ENCODE measurements around the gene MAP3K8. TPM values are rescaled to one million over a fixed set of nuclear protein-coding genes. Genes with fewer than 3 reads are reported as not detected.
"Not testable (repeated sequence)": the region's sequence is repeated elsewhere in the genome, so short reads cannot be mapped to it uniquely, and the experiment has no call there.

MAP3K8 gene
- total RNA-seq, 1 donor from 2014 or later = 42.8 TPM

DNA sequence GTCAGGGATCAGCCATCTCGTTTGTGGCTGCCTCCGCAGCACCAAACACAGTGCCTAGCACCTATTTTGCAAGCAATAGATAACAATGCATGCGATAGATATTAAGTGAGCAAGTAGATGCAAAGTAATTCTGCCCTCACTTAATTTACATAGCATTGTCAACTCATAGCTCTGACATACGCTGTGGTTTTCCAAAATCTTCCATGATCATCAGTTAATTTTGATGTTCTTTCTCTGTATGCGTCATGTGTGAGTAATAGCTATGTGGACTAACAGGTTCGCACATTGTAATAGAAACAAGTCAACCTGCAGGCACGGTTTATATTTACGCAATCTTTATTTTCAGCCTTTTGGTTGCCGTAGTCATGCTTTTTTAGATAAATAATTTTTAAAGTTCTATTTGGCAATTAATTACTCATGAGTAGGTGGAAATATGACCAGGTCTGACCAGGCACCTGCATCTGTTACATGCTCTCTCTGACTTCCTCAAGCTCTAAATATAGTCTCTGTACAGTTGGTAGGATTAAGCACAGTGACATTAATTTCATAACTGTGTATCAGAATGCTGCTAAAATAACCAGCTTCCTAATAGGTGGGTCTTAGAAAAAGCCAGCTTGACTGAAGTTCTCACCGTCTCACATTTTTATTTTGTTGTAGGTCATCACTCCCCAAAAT lies 13.3 kb downstream of the MAP3K8 start:
- no peak for DNase-seq (ENCODE audit: low spot score)

GRCh38 chr10:30448092-30448491 lies 14.1 kb downstream of the MAP3K8 start:
- no peak for DNase-seq (ENCODE audit: low spot score)

DNA sequence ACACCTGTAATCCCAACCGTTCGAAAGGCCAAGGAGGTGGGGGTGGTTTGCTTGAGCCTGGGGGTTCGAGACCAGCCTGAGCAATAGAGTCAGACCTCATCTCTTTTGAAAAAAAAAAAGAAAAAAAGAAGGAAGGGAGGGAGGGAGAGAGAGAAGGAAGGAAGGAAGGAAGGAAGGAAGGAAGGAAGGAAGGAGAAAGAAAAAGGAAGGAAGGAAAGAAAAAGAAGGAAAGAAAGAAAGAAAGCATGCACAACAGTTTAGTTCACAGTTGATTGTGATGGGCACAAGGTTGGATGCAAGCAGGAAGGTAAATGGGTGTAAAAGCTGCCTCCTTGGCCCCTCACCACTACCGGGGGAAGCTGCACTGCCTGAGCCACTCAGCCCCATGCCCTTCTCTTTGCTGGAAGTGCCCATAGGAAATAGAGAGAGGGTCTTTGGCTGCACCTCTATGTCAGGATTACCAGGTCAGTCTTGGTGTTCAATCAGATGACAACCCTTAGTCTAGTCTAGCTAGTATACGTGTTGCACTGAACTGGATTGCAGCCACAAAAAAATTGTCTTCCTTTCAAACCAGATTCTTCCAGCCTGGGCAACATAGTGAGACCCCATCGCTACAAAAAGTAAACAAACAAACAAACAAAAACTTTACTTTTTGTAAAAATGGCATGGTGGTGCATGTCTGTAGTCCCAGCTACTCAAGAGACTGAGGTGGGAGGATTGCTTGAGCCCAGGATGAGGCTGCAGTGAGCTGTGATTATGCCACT lies 20.0 kb downstream of the MAP3K8 start:
- no peak for DNase-seq (ENCODE audit: low spot score)

GRCh38 chr10:30454744-30455510 lies 20.9 kb downstream of the MAP3K8 start:
- no peak for DNase-seq (ENCODE audit: low spot score)

- no peak for DNase-seq (ENCODE audit: low spot score)
Observed at GRCh38 chr10:30455816-30456215, 21.8 kb downstream of the MAP3K8 start.

DNA sequence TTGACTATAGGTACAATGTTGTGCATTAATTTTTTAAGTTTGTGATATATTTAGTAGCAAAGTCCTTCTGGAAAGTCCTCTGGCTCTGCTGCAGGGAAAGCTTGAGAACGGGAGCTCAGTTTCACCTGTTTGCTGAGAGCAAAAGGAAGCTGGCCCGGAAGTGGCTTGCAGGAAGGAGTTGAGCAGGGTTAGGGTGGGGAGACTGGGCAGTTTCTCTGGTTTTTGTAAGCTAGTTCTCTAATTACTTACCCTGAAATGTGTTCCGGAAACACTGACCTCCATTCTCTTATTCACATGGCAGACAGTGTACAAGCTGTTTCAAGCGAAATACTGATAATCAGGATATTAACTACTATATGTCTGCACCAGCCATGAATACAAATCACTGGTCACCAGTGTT lies 22.3 kb downstream of the MAP3K8 start:
- no peak for DNase-seq (ENCODE audit: low spot score)

DNA sequence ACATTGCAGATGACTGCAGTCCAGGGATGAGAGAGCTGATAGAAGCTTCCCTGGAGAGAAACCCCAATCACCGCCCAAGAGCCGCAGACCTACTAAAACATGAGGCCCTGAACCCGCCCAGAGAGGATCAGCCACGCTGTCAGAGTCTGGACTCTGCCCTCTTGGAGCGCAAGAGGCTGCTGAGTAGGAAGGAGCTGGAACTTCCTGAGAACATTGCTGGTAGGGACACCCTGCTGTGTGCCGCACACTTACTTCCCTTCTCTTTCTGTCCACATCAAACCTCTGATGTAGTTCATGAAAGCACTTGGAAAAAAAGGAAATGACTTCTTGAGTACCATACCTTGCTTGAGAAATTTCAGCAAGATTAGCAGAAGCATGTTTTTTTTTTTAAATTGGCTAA lies 25.3 kb downstream of the MAP3K8 start:
- DNase-seq (ENCODE audit: low spot score) = no peak

GRCh38 chr10:30460121-30460520 lies 26.1 kb downstream of the MAP3K8 start:
- DNase-seq (ENCODE audit: low spot score) = no peak

- no peak for DNase-seq (ENCODE audit: low spot score)
Observed at GRCh38 chr10:30462513-30462912, 28.5 kb downstream of the MAP3K8 start.

GRCh38 chr10:30463944-30464451 lies 30.0 kb downstream of the MAP3K8 start:
- DNase-seq (ENCODE audit: low spot score) = no peak

- no peak for DNase-seq (ENCODE audit: low spot score)
Observed at GRCh38 chr10:30464675-30465074, 30.7 kb downstream of the MAP3K8 start.

DNA sequence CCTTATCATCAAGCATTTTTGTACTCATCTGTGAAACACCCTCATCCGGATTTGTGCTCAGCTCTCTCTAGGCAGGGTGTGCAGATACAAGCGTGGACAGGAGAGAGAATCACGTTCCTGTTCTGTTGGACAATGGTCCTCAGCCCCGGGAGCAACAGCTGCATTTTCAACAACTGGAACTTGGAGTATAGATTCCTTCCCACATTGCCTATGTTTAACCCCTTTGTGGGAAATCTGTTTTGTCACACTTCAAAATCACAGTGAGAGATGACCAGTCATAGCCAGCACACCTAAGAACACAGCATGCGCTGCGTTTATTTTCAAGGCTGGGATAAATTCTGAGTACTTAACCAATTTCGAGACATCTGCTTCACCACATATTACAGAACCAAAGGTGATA lies 32.5 kb downstream of the MAP3K8 start:
- DNase-seq (ENCODE audit: low spot score) = no peak

GRCh38 chr10:30467651-30468338 lies 33.8 kb downstream of the MAP3K8 start:
- no peak for DNase-seq (ENCODE audit: low spot score)

DNA sequence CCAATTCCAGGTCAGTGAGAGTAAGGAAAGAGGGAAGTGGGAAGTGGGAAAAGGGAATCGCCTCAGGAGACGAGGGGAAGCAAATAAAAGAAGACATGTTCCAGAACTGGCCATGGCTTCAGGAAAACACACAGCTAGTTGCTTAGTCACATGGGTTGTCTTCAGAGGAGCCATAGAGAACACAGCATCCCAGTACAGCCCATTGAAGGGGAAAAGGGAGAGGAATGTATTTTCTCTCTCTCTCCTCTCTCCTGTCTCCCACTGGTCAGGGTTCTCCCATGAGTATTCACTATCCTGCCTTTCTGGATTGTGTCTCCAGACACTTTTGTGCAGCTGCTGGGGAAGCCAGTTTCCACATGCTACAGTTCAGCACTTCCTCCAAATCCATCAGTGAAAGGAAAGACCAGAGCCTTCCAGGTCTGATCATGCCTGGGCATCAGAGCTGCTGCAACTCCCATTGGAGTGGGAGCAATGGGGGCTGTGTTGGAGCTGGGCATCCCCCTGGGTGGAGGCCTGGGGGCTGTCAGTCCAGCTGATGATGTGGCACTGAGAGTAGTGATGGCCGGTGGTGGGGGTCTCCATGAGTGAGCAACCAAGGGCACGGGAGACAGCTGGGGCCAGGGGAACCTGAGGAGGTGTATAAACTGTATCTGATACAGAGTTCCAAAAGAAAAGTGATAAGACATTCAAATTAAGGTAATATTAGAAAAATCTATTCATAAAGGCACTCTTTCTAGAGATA lies 38.6 kb downstream of the MAP3K8 start:
- no peak for DNase-seq (ENCODE audit: low spot score)

DNA sequence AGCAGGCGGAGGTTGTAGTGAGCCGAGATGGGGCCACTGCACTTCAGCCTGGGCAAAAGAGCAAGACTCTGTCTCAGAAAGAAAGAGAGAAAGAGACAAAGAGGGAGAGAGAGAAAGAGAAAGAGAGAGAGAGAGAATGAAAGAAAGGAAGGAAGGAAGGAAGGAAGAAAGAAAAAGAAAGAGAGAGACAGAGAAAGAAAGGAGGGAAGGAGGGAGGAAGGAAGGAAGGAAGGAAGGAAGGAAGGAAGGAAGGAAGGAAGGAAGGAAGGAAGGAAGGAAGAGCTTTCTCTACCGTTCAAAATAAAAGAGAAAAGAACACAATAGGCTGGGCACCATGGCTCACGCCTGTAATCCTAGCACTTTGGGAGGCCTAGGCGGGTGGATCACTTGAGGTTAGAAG lies 41.5 kb downstream of the MAP3K8 start:
- DNase-seq (ENCODE audit: low spot score) = not testable (repeated sequence)

DNA sequence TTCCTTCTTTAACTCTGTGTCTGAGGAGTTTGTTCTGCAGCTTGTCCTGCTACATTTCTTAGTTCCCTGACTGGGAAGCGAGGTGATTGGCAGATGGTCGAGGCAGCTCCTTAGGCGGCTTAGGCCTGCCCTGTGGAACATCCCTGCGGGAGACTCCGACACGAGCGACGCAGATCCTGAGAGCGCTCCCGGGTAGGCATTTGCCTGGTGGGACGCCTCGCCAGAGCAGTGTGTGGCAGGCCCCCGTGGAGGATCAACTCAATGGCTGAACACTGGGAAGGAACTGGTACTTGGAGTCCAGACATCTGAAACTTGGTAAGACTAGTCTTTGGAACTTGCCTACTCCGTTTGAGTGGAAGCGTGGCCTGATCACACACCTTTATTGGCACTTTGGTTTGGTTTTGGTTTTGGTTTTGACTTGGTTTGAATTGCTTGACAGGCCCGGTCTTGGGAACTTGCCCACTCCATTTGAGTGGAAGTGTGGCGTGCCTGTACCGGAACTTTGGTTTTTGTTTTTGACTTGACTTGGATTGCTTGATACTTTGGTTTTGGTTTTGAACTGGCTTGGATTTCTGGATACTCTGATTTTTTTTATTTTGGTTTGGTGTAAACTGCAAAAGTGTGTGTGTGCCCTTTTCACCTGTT lies 42.6 kb downstream of the MAP3K8 start:
- DNase-seq (ENCODE audit: low spot score) = no peak

DNA sequence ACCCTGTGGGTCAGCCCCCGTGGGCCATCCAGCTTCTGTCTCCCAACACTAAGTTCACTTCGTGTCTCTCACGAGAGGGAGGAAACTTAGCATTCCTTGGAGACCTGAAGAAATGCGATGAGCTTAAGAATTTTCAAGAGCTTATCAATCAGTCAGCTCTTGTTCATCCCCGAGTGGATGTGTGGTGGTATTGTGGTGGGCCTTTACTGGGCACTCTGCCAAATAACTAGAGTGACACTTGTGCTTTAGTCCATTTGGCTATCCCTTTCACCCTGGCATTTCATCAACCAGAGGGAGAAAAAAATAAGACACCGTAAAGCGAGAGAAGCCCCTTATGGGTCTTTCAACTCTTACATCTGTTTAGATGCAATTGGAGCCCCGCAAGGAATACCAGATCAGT lies 45.5 kb downstream of the MAP3K8 start:
- DNase-seq (ENCODE audit: low spot score) = not testable (repeated sequence)

- no peak for DNase-seq (ENCODE audit: low spot score)
Observed at GRCh38 chr10:30481603-30482002, 47.6 kb downstream of the MAP3K8 start.

GRCh38 chr10:30488316-30488715 lies 54.3 kb downstream of the MAP3K8 start:
- no peak for DNase-seq (ENCODE audit: low spot score)

- DNase-seq (ENCODE audit: low spot score) = no peak
Observed at GRCh38 chr10:30489346-30489745, 55.4 kb downstream of the MAP3K8 start.
